ENCODE data around the gene TPCN1.

DNA sequence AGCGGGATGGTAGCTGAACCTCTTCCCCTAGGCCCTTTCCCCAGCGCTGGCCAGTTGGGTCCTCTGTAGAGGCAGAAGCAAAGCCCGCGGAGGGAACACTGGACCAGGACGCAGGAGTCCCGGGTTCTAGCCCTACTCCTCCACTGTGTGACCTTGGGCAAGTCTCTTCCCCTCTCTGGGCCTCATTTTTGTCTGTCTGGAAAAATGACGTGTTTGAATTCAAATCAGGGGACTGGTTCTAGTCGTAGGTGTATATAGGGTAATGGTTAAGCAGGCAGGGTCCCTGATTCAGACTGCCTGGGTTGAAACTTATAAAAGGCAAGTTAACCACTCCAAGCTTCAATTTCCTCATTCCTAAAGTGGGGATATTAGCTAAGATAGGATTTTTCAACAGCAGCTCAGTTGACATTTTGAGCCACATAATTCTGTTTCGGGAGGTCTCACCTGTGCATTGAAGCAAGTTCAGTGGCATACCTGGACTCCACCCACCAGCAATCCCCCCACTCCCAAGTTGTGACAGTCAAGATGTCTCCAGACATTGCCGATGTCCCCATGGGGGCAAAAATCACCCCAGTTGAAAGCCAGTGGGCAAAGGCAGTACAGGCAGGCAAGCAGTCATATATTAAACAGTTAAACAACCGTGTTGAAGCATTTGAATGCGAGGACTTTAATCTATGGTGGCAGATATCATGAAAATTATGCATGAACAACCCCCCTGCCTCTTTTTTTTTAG lies 899 bp downstream of the TPCN1 start:
- TF ChIP-seq, protein P1, sequence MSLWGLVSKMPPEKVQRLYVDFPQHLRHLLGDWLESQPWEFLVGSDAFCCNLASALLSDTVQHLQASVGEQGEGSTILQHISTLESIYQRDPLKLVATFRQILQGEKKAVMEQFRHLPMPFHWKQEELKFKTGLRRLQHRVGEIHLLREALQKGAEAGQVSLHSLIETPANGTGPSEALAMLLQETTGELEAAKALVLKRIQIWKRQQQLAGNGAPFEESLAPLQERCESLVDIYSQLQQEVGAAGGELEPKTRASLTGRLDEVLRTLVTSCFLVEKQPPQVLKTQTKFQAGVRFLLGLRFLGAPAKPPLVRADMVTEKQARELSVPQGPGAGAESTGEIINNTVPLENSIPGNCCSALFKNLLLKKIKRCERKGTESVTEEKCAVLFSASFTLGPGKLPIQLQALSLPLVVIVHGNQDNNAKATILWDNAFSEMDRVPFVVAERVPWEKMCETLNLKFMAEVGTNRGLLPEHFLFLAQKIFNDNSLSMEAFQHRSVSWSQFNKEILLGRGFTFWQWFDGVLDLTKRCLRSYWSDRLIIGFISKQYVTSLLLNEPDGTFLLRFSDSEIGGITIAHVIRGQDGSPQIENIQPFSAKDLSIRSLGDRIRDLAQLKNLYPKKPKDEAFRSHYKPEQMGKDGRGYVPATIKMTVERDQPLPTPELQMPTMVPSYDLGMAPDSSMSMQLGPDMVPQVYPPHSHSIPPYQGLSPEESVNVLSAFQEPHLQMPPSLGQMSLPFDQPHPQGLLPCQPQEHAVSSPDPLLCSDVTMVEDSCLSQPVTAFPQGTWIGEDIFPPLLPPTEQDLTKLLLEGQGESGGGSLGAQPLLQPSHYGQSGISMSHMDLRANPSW (CRISPR knock-in tag; conservative IDR thresholded peaks at IDR 0.05; ENCODE audit: low read depth) = no peak
- TF ChIP-seq ZNF121 (CRISPR knock-in tag; IDR thresholded peaks at IDR 0.05) = no peak
- TF ChIP-seq, protein P2, sequence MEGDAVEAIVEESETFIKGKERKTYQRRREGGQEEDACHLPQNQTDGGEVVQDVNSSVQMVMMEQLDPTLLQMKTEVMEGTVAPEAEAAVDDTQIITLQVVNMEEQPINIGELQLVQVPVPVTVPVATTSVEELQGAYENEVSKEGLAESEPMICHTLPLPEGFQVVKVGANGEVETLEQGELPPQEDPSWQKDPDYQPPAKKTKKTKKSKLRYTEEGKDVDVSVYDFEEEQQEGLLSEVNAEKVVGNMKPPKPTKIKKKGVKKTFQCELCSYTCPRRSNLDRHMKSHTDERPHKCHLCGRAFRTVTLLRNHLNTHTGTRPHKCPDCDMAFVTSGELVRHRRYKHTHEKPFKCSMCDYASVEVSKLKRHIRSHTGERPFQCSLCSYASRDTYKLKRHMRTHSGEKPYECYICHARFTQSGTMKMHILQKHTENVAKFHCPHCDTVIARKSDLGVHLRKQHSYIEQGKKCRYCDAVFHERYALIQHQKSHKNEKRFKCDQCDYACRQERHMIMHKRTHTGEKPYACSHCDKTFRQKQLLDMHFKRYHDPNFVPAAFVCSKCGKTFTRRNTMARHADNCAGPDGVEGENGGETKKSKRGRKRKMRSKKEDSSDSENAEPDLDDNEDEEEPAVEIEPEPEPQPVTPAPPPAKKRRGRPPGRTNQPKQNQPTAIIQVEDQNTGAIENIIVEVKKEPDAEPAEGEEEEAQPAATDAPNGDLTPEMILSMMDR (IDR thresholded peaks at IDR 0.05) = no peak
- TF ChIP-seq SP1 (CRISPR knock-in tag; conservative IDR thresholded peaks at IDR 0.05) = no peak
- TF ChIP-seq, protein P3, sequence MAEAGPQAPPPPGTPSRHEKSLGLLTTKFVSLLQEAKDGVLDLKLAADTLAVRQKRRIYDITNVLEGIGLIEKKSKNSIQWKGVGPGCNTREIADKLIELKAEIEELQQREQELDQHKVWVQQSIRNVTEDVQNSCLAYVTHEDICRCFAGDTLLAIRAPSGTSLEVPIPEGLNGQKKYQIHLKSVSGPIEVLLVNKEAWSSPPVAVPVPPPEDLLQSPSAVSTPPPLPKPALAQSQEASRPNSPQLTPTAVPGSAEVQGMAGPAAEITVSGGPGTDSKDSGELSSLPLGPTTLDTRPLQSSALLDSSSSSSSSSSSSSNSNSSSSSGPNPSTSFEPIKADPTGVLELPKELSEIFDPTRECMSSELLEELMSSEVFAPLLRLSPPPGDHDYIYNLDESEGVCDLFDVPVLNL (CRISPR knock-in tag; IDR thresholded peaks at IDR 0.05; ENCODE audit: borderline replicate concordance, low read depth) = no peak
- TF ChIP-seq, protein P4, sequence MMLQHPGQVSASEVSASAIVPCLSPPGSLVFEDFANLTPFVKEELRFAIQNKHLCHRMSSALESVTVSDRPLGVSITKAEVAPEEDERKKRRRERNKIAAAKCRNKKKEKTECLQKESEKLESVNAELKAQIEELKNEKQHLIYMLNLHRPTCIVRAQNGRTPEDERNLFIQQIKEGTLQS (CRISPR knock-in tag; conservative IDR thresholded peaks at IDR 0.05) = no peak
